Natural killer cell (primary cell): ENCODE results near the gene MRFAP1L1. TPM values are rescaled to one million over a fixed set of nuclear protein-coding genes. Genes with fewer than 3 reads are reported as not detected.

Source experiments
- ATAC-seq, 3 donors: fragments of 150-1000 bp in 2 of 3; fragments of 200-7000 bp in 1 of 3; cut with Tn5 transposase; 1 replicate in 1 of 3; 2 replicates in 2 of 3; pipeline ENCODE4 v1.10.0; 2021; ENCODE audit warnings: mild to moderate bottlenecking in 2 of 3, moderate library complexity in 2 of 3
- DNase-seq, 2 donors: peaks; one replicate each; pipeline versions ENCODE4 v3.0.0 to v3.0.0-alpha.2; 2013 to 2021; ENCODE audit warnings: mixed read lengths in 1 of 2
- H3K27ac ChIP-seq: one replicate; pipeline ENCODE4 v1.5.1; 2013; ENCODE audit warnings: mild to moderate bottlenecking, low read length
- H3K27me3 ChIP-seq: one replicate; pipeline ENCODE4 v1.6.1; 2013; ENCODE audit warnings: low read length; ENCODE audit not compliant: control insufficient read depth, insufficient read depth
- H3K36me3 ChIP-seq: one replicate; pipeline ENCODE4 v1.6.1; 2013; ENCODE audit warnings: low read length; ENCODE audit not compliant: control insufficient read depth, insufficient read depth
- H3K4me1 ChIP-seq: one replicate; pipeline ENCODE4 v1.6.1; 2013; ENCODE audit warnings: low read length; ENCODE audit not compliant: control insufficient read depth, insufficient read depth
- H3K4me3 ChIP-seq: one replicate; pipeline ENCODE4 v1.5.1; 2013; ENCODE audit warnings: low read length
- H3K9me3 ChIP-seq: one replicate; pipeline ENCODE4 v1.6.1; 2013; ENCODE audit warnings: low read length; ENCODE audit not compliant: control insufficient read depth, insufficient read depth
- H3K27ac Mint-ChIP-seq, 2 donors: one replicate each; pipeline ENCODE4 v1.8.0; 2022; ENCODE audit warnings: mild to moderate bottlenecking in 2 of 2, mixed read lengths in 2 of 2, moderate library complexity in 1 of 2
- H3K27me3 Mint-ChIP-seq, 2 donors: one replicate each; pipeline ENCODE4 v1.8.0; 2022; ENCODE audit warnings: low read depth in 2 of 2, mixed read lengths in 2 of 2
- H3K36me3 Mint-ChIP-seq: one replicate; pipeline ENCODE4 v1.8.0; 2022; ENCODE audit warnings: mixed read lengths
- H3K4me1 Mint-ChIP-seq, 2 donors: one replicate each; pipeline ENCODE4 v1.8.0; 2022; ENCODE audit warnings: mixed read lengths in 2 of 2
- H3K4me3 Mint-ChIP-seq: one replicate; pipeline ENCODE4 v1.8.0; 2022; ENCODE audit warnings: mild to moderate bottlenecking, moderate library complexity, mixed read lengths
- H3K9me3 Mint-ChIP-seq, 2 donors: one replicate each; pipeline ENCODE4 v1.8.0; 2022; ENCODE audit warnings: mixed read lengths in 2 of 2
- WGBS: methylation state at CpG from one replicate; pipeline ENCODE4 v1.1.7; 2013; ENCODE audit warnings: missing lambda C conversion rate; ENCODE audit not compliant: insufficient coverage; 5-methylcytosine and 5-hydroxymethylcytosine counted together
- intact Hi-C: fragments of 100-400 bp; cut with micrococcal nuclease; formaldehyde crosslinking; loops from one replicate; pipeline ENCODE4 v1.14.2; 2022
- total RNA-seq, 4 donors: library from RNA; stranded (reverse); fragments of 120-200 nt in 1 of 4; gene quantifications; one replicate each; pipeline versions ENCODE4 v1.2.3 to v1.2.4, GENCODE V29; 2013 to 2022
- TF ChIP-seq, protein P1 (sequence below): fragments of 200-600 bp; IDR thresholded peaks from one replicate; pipeline ENCODE4 v1.8.0; 2022; ENCODE audit warnings: antibody characterized with exemption

The MRFAP1L1 gene
- total RNA-seq, 3 donors from 2014 or later (not counting 1 experiment from before 2014, with no cell fraction given): 38.4 to 60.9 (median 40.8) TPM

DNA sequence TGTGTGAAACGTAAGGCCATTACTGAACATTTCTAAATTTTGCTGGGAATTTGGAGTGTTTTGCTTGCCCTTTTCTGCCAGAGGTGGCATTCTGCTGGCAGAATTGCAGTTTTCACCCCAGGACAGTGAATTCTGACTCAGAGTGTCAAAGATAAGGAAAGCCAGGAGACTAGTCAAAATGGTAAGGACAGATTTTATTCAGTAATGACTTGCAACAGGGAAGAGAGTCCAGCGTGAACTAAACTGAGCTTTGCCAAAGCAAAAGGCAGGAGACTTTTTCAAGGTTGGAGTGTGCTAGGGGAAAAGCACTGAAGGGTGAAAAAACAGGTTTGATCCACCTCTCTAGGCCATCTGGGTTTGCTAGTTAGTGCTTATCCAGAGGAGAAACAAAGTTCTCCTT, 49.8 kb downstream of the MRFAP1L1 start:
- no peaks in the 10 kb centered on the region for H3K36me3 Mint-ChIP-seq
- Histone ChIP-seq H3K4me1 (peaks cover 31% of the 10 kb centered on the region), H3K27ac (no peak overlapping the region), H3K27me3 (peaks cover 15% of the 10 kb centered on the region), H3K36me3 (no peaks in the 10 kb centered on the region), H3K4me3 (no peak overlapping the region), H3K9me3 (no peaks in the 10 kb centered on the region)
- ATAC-seq (no peak), DNase-seq (no peak)
- 98% methylated on average over 2 of the region's 2 CpGs for WGBS
- no peak overlapping the region for H3K4me3 Mint-ChIP-seq
- H3K4me1 Mint-ChIP-seq: peaks cover 0 to 12% of the 10 kb centered on the region in 2 donors
- H3K27ac Mint-ChIP-seq: no peak overlapping the region
- H3K27me3 Mint-ChIP-seq: peaks cover 22 to 25% of the 10 kb centered on the region in 2 donors
- no peaks in the 10 kb centered on the region for H3K9me3 Mint-ChIP-seq
- TF ChIP-seq, protein P1, sequence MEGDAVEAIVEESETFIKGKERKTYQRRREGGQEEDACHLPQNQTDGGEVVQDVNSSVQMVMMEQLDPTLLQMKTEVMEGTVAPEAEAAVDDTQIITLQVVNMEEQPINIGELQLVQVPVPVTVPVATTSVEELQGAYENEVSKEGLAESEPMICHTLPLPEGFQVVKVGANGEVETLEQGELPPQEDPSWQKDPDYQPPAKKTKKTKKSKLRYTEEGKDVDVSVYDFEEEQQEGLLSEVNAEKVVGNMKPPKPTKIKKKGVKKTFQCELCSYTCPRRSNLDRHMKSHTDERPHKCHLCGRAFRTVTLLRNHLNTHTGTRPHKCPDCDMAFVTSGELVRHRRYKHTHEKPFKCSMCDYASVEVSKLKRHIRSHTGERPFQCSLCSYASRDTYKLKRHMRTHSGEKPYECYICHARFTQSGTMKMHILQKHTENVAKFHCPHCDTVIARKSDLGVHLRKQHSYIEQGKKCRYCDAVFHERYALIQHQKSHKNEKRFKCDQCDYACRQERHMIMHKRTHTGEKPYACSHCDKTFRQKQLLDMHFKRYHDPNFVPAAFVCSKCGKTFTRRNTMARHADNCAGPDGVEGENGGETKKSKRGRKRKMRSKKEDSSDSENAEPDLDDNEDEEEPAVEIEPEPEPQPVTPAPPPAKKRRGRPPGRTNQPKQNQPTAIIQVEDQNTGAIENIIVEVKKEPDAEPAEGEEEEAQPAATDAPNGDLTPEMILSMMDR: no peak
- intact Hi-C loops: loop anchor here (2.0 kb wide), 1 partner anchor 13 kb away; no protein-coding TSS in a partner anchor

DNA sequence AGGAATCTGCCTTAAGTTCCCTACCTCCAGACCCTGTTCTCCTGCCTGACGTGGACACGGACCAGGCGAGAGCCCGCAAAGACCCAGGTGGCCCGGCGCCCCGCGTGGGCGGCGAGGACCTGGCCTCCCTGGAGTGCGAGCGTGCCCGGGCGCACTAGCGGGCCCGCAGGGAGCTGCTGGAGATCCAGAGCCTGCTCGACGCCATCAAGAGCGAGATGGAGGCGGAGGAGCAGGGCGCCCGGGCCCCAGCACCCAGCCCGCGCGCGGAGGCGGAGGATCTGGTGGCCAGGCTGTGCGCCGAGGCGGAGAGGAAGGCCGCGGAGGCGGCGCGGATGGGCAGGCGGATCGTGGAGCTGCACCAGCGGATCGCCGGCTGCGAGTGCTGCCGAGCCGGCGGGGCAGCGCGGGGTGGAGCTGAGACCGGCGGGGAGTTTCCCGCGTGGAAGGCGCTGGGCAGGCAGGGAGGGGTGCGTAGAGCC, 51.0 kb downstream of the MRFAP1L1 start:
- DNase-seq: peak; percentile 60 to 81
- TF ChIP-seq, protein P1: no peak
- peaks cover 0 to 12% of the 10 kb centered on the region in 2 donors for H3K4me1 Mint-ChIP-seq
- H3K27ac Mint-ChIP-seq: peak overlapping the region in 1 of 2 donors; percentile 64
- Histone ChIP-seq H3K9me3 (no peaks in the 10 kb centered on the region), H3K27ac (no peak overlapping the region), H3K4me1 (peaks cover 21% of the 10 kb centered on the region), H3K4me3 (no peak overlapping the region), H3K36me3 (no peaks in the 10 kb centered on the region), H3K27me3 (peaks cover 8% of the 10 kb centered on the region)
- WGBS: 12% methylated on average over 51 of the region's 52 CpGs
- no peaks in the 10 kb centered on the region for H3K9me3 Mint-ChIP-seq
- H3K36me3 Mint-ChIP-seq: no peaks in the 10 kb centered on the region
- H3K27me3 Mint-ChIP-seq: peaks cover 22% of the 10 kb centered on the region in 2 donors
- peak overlapping the region; percentile 69 for H3K4me3 Mint-ChIP-seq
- ATAC-seq: peak; percentile 91 to 98 (median 98)
- intact Hi-C loops: loop anchor here (2.0 kb wide), 1 partner anchor 14 kb away; no protein-coding TSS in a partner anchor

DNA sequence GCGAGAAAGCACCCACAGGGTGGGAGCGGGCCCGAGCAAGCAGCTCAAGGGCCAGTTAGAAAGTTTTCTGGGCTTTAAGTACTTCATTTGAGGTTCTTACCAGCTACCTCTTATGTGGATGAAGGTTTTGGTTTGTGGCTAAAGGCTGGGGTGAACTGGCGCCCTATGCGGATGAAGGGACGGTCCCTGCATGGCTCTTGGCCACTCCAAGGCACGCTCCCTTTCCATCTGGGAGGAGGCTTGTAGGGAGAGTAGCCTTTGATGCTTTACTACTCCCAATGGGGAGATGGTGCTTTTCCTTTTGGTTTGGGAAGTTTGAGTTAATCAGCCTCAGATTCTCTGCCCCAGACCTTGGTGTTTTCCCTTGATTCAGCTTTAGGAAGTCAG, 51.5 kb downstream of the MRFAP1L1 start:
- no peaks in the 10 kb centered on the region for H3K9me3 Mint-ChIP-seq
- no peaks in the 10 kb centered on the region for H3K9me3 ChIP-seq
- no peak overlapping the region for H3K27ac ChIP-seq
- DNase-seq: no peak
- peaks cover 0 to 12% of the 10 kb centered on the region in 2 donors for H3K4me1 Mint-ChIP-seq
- H3K4me3 ChIP-seq: no peak overlapping the region
- H3K27me3 ChIP-seq: peaks cover 8% of the 10 kb centered on the region
- peak overlapping the region in 1 of 2 donors; percentile 64 for H3K27ac Mint-ChIP-seq
- peak overlapping the region; percentile 69 for H3K4me3 Mint-ChIP-seq
- no peaks in the 10 kb centered on the region for H3K36me3 Mint-ChIP-seq
- ATAC-seq: no peak
- H3K27me3 Mint-ChIP-seq: peaks cover 20% of the 10 kb centered on the region in 2 donors
- intact Hi-C loops: loop anchor here (2.0 kb wide), 1 partner anchor 15 kb away; no protein-coding TSS in a partner anchor
- 67% methylated on average over 7 of the region's 7 CpGs for WGBS
- peaks cover 21% of the 10 kb centered on the region for H3K4me1 ChIP-seq
- TF ChIP-seq, protein P1: no peak
- H3K36me3 ChIP-seq: no peaks in the 10 kb centered on the region

Other genes with a start within 250 kb of the MRFAP1L1 start
- not detected for gene PPP2R2C, start 237.3 kb downstream of the MRFAP1L1 start, total RNA-seq
- 10 to 100 TPM; 34.5 to 47.8 (median 39.0) TPM for gene MAN2B2, start 134.7 kb downstream of the MRFAP1L1 start, total RNA-seq
- gene MRFAP1, start 69.2 kb downstream of the MRFAP1L1 start, total RNA-seq: 100 to 1,000 TPM; 105 to 146 (median 146) TPM
- gene S100P, start 16.0 kb downstream of the MRFAP1L1 start, total RNA-seq: 1 to 10 TPM; 2.4 to 4.3 (median 2.7) TPM
- gene BLOC1S4, start 6.3 kb upstream of the MRFAP1L1 start, total RNA-seq: 10 to 100 TPM; 18.9 to 20.1 (median 20.0) TPM
- gene KIAA0232, start 72.9 kb upstream of the MRFAP1L1 start, total RNA-seq: 10 to 100 TPM; 24.7 to 30.3 (median 28.6) TPM
- gene TBC1D14, start 200.0 kb upstream of the MRFAP1L1 start, total RNA-seq: 10 to 100 TPM; 36.0 to 54.7 (median 53.2) TPM